K562 (cell line): Measurements from ENCODE around the gene KRTAP16-1. TPM values are rescaled to one million over a fixed set of nuclear protein-coding genes. Genes with fewer than 3 reads are reported as not detected.

Experiments
- ATAC-seq: fragments of 200-7000 bp; cut with Tn5 transposase; 3 replicates; pipeline ENCODE4 v1.9.1; 2020; ENCODE audit warnings: moderate library complexity
- BruUV-seq: library from RNA; stranded (reverse); fragments of 400-500 nt; replicated peaks from 2 replicates; lab custom pipeline; 2021; lab: Mats Ljungman, UMichigan
- CTCF ChIA-PET: fragments of 300-600 bp; formaldehyde crosslinking; extraction: SDS; loops from one replicate; lab custom pipeline; 2021; ENCODE audit warnings: low intra/inter-chr PET ratio; lab: Yijun Ruan, JAX
- POLR2A ChIA-PET: fragments of 300-600, 350-650 bp; sonication (Branson Sonifier 250); formaldehyde crosslinking; extraction: SDS; loops from one replicate; lab custom pipeline; 2021; ENCODE audit warnings: antibody characterized with exemption, inconsistent platforms; lab: Yijun Ruan, JAX
- DNase-seq, 4 experiments: peaks; one replicate each; pipeline versions ENCODE4 v3.0.0 to v3.0.0-alpha.2; 2011 to 2018; ENCODE audit warnings: low spot score in 3 of 4, mixed read lengths in 3 of 4; ENCODE audit errors: extremely low read depth in 1 of 4
- FAIRE-seq: peaks from 2 replicates; lab custom pipeline; 2011; peaks lifted over from hg19 to GRCh38; lab: Jason Lieb, UNC
- H2AFZ ChIP-seq: 2 replicates; pipeline ENCODE4 v1.6.0; 2011; ENCODE audit warnings: low read depth, low read length, control low read depth, inconsistent platforms
- H3K27ac ChIP-seq: fragments of 200-600 bp; 3 replicates; pipeline ENCODE4 v1.8.0; 2011; ENCODE audit warnings: low read depth, mild to moderate bottlenecking, control low read depth, inconsistent platforms, low read length, moderate library complexity, mixed read lengths; ENCODE audit errors: extremely low read depth
- H3K27me3 ChIP-seq, 2 experiments: fragments of 300-600 bp in 1 of 2; 2 replicates in 1 of 2; 3 replicates in 1 of 2; pipeline versions ENCODE4 v1.6.0 to v1.8.0; 2011; ENCODE audit warnings: inconsistent platforms in 2 of 2, low read length in 2 of 2, mild to moderate bottlenecking in 1 of 2, mixed read lengths in 1 of 2, moderate library complexity in 1 of 2; ENCODE audit not compliant: control insufficient read depth in 2 of 2, insufficient read depth in 2 of 2
- H3K36me3 ChIP-seq: fragments of 300-600 bp; 3 replicates; pipeline ENCODE4 v1.8.0; 2011; ENCODE audit warnings: mild to moderate bottlenecking, low read length, inconsistent platforms; ENCODE audit not compliant: control insufficient read depth, insufficient read depth
- H3K4me1 ChIP-seq, 2 experiments: fragments of 200-600 bp in 1 of 2; replicated peaks in 1 of 2; 2 replicates in 1 of 2; 3 replicates in 1 of 2; pipeline versions ENCODE4 v1.5.1 to v1.8.0; 2011; ENCODE audit warnings: inconsistent platforms in 2 of 2, low read length in 2 of 2, mild to moderate bottlenecking in 1 of 2, mixed read lengths in 1 of 2, moderate library complexity in 1 of 2; ENCODE audit not compliant: control insufficient read depth in 2 of 2, insufficient read depth in 2 of 2
- H3K4me2 ChIP-seq: 2 replicates; pipeline ENCODE4 v1.6.1; 2011; ENCODE audit warnings: low read length, control low read depth, inconsistent platforms, mixed read lengths; ENCODE audit not compliant: insufficient read depth
- H3K4me3 ChIP-seq: fragments of 200-600 bp; sonication (generic), shearing (Covaris generic); 2 replicates; pipeline ENCODE4 v1.5.1; 2016; ENCODE audit warnings: control low read depth, inconsistent platforms
- H3K79me2 ChIP-seq: fragments of 200-600 bp; 3 replicates; pipeline ENCODE4 v1.8.0; 2011; ENCODE audit warnings: low read length, inconsistent platforms; ENCODE audit not compliant: control insufficient read depth, insufficient read depth
- H3K9ac ChIP-seq, 2 experiments: 2 replicates each; pipeline versions ENCODE4 v1.6.0 to v1.6.1; 2011; ENCODE audit warnings: low read depth in 2 of 2, low read length in 2 of 2, control low read depth in 1 of 2, inconsistent platforms in 1 of 2, mild to moderate bottlenecking in 1 of 2, mixed read lengths in 1 of 2; ENCODE audit not compliant: insufficient read depth in 1 of 2
- H3K9me1 ChIP-seq: one replicate; pipeline ENCODE4 v1.6.0; 2011; ENCODE audit warnings: inconsistent platforms, mild to moderate bottlenecking, low read length, moderate library complexity; ENCODE audit not compliant: control insufficient read depth, insufficient read depth
- H3K9me3 ChIP-seq: replicated peaks from 2 replicates; pipeline ENCODE4 v1.5.1; 2011; ENCODE audit warnings: low read depth, low read length, inconsistent platforms; ENCODE audit not compliant: control insufficient read depth, insufficient read depth
- H4K20me1 ChIP-seq: replicated peaks from 2 replicates; pipeline ENCODE4 v1.6.1; 2011; ENCODE audit warnings: low read length, inconsistent platforms, mixed read lengths; ENCODE audit not compliant: control insufficient read depth, insufficient read depth
- BCL6 ChIP-seq: fragments of 250-450 bp; sonication (Bioruptor Pico); IDR thresholded peaks from 2 replicates; pipeline ENCODE4 v1.4.0; 2020
- FOXA3 ChIP-seq, 2 experiments: fragments of 450-650 bp in 1 of 2; sonication (generic) in 1 of 2; formaldehyde crosslinking; IDR thresholded peaks in 1 of 2; conservative IDR thresholded peaks in 1 of 2; 2 replicates each; pipeline versions ENCODE4 v1.4.0 to v1.8.0; 2020 to 2022; ENCODE audit warnings: mild to moderate bottlenecking in 2 of 2, missing genetic modification reagents in 1 of 2
- FOXM1 ChIP-seq, 2 experiments: fragments of 450-650 bp in 1 of 2; sonication (generic) in 1 of 2; formaldehyde crosslinking in 1 of 2; IDR thresholded peaks; 2 replicates each; pipeline versions ENCODE4 v1.6.1 to v1.9.0; 2017 to 2022; ENCODE audit warnings: low read depth in 2 of 2, mild to moderate bottlenecking in 2 of 2, missing genetic modification reagents in 1 of 2, moderate library complexity in 1 of 2
- HIVEP1 ChIP-seq: fragments of 250-450 bp; sonication (Bioruptor Pico); IDR thresholded peaks from 2 replicates; pipeline ENCODE4 v1.4.0; 2020; ENCODE audit warnings: mild to moderate bottlenecking
- MYBL2 ChIP-seq, 2 experiments: fragments of 450-650 bp in 1 of 2; sonication (generic) in 1 of 2; formaldehyde crosslinking in 1 of 2; IDR thresholded peaks; 2 replicates each; pipeline versions ENCODE4 v1.6.1 to v1.8.1; 2017 to 2022; ENCODE audit warnings: borderline replicate concordance in 1 of 2, inconsistent platforms in 1 of 2, low read depth in 1 of 2, mild to moderate bottlenecking in 1 of 2, missing genetic modification reagents in 1 of 2, moderate library complexity in 1 of 2
- SNIP1 ChIP-seq: fragments of 450-650 bp; IDR thresholded peaks from 2 replicates; pipeline ENCODE4 v1.7.1; 2017; ENCODE audit warnings: low read depth, mild to moderate bottlenecking
- TCF3 ChIP-seq: sonication (generic); formaldehyde crosslinking; IDR thresholded peaks from 2 replicates; pipeline ENCODE4 v1.4.0; 2020; ENCODE audit warnings: mild to moderate bottlenecking, missing genetic modification reagents
- TCFL5 ChIP-seq: fragments of 250-450 bp; sonication (Bioruptor Pico); conservative IDR thresholded peaks from 2 replicates; pipeline ENCODE4 v1.6.1; 2021; ENCODE audit warnings: mild to moderate bottlenecking, moderate library complexity, matching md5 sums
- ZNF140 ChIP-seq: fragments of 250-450 bp; sonication (Bioruptor Pico); IDR thresholded peaks from 2 replicates; pipeline ENCODE4 v1.8.0; 2021; ENCODE audit warnings: moderate library complexity, mild to moderate bottlenecking, inconsistent platforms
- ZNF41 ChIP-seq: fragments of 250-450 bp; sonication (Bioruptor Pico); conservative IDR thresholded peaks from 2 replicates; pipeline ENCODE4 v1.4.0; 2020; ENCODE audit warnings: mild to moderate bottlenecking
- ZNF561 ChIP-seq: fragments of 450-650 bp; formaldehyde crosslinking; conservative IDR thresholded peaks from 2 replicates; pipeline ENCODE4 v1.4.0; 2020; ENCODE audit warnings: mild to moderate bottlenecking, moderate library complexity
- WGBS: fragments of 100-300 bp; shearing (Covaris generic); methylation state at CpG from one replicate; pipeline ENCODE4 v1.1.6; 2016; ENCODE audit warnings: low coverage, mixed read lengths; ENCODE audit not compliant: insufficient coverage; ENCODE audit errors: missing lambda C conversion rate; 5-methylcytosine and 5-hydroxymethylcytosine counted together
- in situ Hi-C: fragments of 300-500 bp; cut with MboI; formaldehyde crosslinking; loops from 4 replicates; pipeline ENCODE4 v1.15.0; 2018; ENCODE audit warnings: inconsistent platforms, mixed read lengths
- intact Hi-C: fragments of 100-400 bp; cut with micrococcal nuclease; formaldehyde crosslinking; loops from 2 replicates; pipeline ENCODE4 v1.14.2; 2022
- polyA plus RNA-seq, 8 experiments: library from polyadenylated mRNA; depleted of rRNA in 4 of 8; stranded (reverse) in 5 of 8; unstranded in 3 of 8; fragments of >200 nt; fragmentation: Nextera tagmentation in 2 of 8; fragmentation: Illumina TruSeq in 1 of 8; extraction: Ambion mirVana in 2 of 8; extraction: Trizol in 1 of 8; gene quantifications; 2 replicates each; pipeline versions ENCODE4 v1.2.1 to v1.2.3, GENCODE V29; 2011 to 2014; ENCODE audit warnings: inconsistent platforms in 1 of 8, missing spikeins in 1 of 8
- total RNA-seq, 7 experiments: library from RNA; depleted of rRNA in 6 of 7; stranded (reverse); fragments of >200 nt in 6 of 7; fragmentation: Illumina TruSeq in 2 of 7; extraction: Trizol in 2 of 7; gene quantifications; 2 replicates each; pipeline versions ENCODE4 v1.2.1 to v1.2.3, GENCODE V29; 2011 to 2021; ENCODE audit warnings: low replicate concordance in 1 of 7
- TF ChIP-seq, protein P1 (sequence below): fragments of 250-450 bp; sonication (Bioruptor Pico); IDR thresholded peaks from 2 replicates; pipeline ENCODE4 v1.9.0; 2021; ENCODE audit warnings: mild to moderate bottlenecking, inconsistent platforms

KRTAP16-1 gene
- total and polyA plus RNA-seq, 9 of the 15 experiments (the other 6 are each of a cell fraction or from before 2014, with no cell fraction given): not detected

- DNase-seq (no peak), ATAC-seq (no peak)
- Histone ChIP-seq H3K27ac (no peak overlapping the region), H3K9ac (no peak overlapping the region; a peak in 1 of 4 replicates), H3K9me1 (no peaks in the 10 kb centered on the region), H2AFZ (no peak overlapping the region), H3K4me1 (no peaks in the 10 kb centered on the region), H3K36me3 (no peaks in the 10 kb centered on the region), H3K79me2 (no peaks in the 10 kb centered on the region)
- no TSS peak for BruUV-seq
- TF ChIP-seq SNIP1 (no peak), TCFL5 (CRISPR knock-in tag) (no peak)
- TF ChIP-seq, all 486 proteins: peak for 0
- H4K20me1 ChIP-seq: no peaks in the 10 kb centered on the region; the same call in 1 of the 2 replicates
- ChIA-PET CTCF (no interaction called here), POLR2A (no interaction called here)
- H3K27me3 ChIP-seq: no peaks in the 10 kb centered on the region; a peak in 1 of 5 replicates
- no peak overlapping the region for H3K4me3 ChIP-seq
- H3K4me2 ChIP-seq: no peak overlapping the region
- intact Hi-C loops (loop anchor here (5.0 kb wide), 1 partner anchor 418 kb away; no protein-coding TSS in a partner anchor), in situ Hi-C loops (no loop called here)
- H3K9me3 ChIP-seq: no peaks in the 10 kb centered on the region
- no peak for FAIRE-seq
- WGBS: 0% methylated on average over 4 of the region's 6 CpGs
Observed at GRCh38 chr17:41325611-41326010, 16.5 kb upstream of the KRTAP16-1 start.

- no peaks in the 10 kb centered on the region; the same call in 1 of the 2 replicates for H4K20me1 ChIP-seq
- intact Hi-C loops: loop anchor here (5.0 kb wide), 1 partner anchor 418 kb away; no protein-coding TSS in a partner anchor
- H3K27me3 ChIP-seq: no peaks in the 10 kb centered on the region; a peak in 1 of 5 replicates
- no peaks in the 10 kb centered on the region for H3K79me2 ChIP-seq
- H3K9ac ChIP-seq: no peak overlapping the region
- ChIA-PET CTCF (no interaction called here), POLR2A (no interaction called here)
- WGBS: 0% methylated on average over 9 of the region's 10 CpGs
- no peak overlapping the region for H2AFZ ChIP-seq
- no peak for ATAC-seq
- H3K36me3 ChIP-seq: no peaks in the 10 kb centered on the region
- no peak overlapping the region for H3K4me3 ChIP-seq
- no peak overlapping the region for H3K4me2 ChIP-seq
- no peaks in the 10 kb centered on the region for H3K4me1 ChIP-seq
- no peaks in the 10 kb centered on the region for H3K9me1 ChIP-seq
- H3K9me3 ChIP-seq: no peaks in the 10 kb centered on the region
- FAIRE-seq: no peak
- in situ Hi-C loops: no loop called here
- BruUV-seq: no TSS peak
- H3K27ac ChIP-seq: no peak overlapping the region
- no peak for DNase-seq
- no peak for TF ChIP-seq MYBL2 (IDR thresholded peaks at IDR 0.05; ENCODE audit: low read depth)
- no peak for TF ChIP-seq MYBL2 (CRISPR knock-in tag; IDR thresholded peaks at IDR 0.05; ENCODE audit: borderline replicate concordance)
- no peak for TF ChIP-seq TCF3 (CRISPR knock-in tag)
- no peak for TF ChIP-seq BCL6 (CRISPR knock-in tag)
- TF ChIP-seq ZNF561 (CRISPR knock-in tag): no peak
- TF ChIP-seq FOXM1 (IDR thresholded peaks at IDR 0.05; ENCODE audit: low read depth): no peak
- no peak for TF ChIP-seq FOXM1 (CRISPR knock-in tag; IDR thresholded peaks at IDR 0.05; ENCODE audit: low read depth)
- no peak for TF ChIP-seq ZNF140 (CRISPR knock-in tag)
- no peak for TF ChIP-seq FOXA3 (CRISPR knock-in tag; conservative IDR thresholded peaks at IDR 0.05 in 1 of 2, IDR thresholded peaks at IDR 0.05 in 1 of 2)
- TF ChIP-seq ZNF41 (CRISPR knock-in tag): no peak
- TF ChIP-seq, protein P1, sequence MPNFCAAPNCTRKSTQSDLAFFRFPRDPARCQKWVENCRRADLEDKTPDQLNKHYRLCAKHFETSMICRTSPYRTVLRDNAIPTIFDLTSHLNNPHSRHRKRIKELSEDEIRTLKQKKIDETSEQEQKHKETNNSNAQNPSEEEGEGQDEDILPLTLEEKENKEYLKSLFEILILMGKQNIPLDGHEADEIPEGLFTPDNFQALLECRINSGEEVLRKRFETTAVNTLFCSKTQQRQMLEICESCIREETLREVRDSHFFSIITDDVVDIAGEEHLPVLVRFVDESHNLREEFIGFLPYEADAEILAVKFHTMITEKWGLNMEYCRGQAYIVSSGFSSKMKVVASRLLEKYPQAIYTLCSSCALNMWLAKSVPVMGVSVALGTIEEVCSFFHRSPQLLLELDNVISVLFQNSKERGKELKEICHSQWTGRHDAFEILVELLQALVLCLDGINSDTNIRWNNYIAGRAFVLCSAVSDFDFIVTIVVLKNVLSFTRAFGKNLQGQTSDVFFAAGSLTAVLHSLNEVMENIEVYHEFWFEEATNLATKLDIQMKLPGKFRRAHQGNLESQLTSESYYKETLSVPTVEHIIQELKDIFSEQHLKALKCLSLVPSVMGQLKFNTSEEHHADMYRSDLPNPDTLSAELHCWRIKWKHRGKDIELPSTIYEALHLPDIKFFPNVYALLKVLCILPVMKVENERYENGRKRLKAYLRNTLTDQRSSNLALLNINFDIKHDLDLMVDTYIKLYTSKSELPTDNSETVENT (CRISPR knock-in tag): no peak
- TF ChIP-seq HIVEP1 (CRISPR knock-in tag): no peak
Observed at GRCh38 chr17:41325126-41325525, 16.0 kb upstream of the KRTAP16-1 start.
